Thyroid gland (tissue), 4 donors: ENCODE data around the gene EXOSC10. TPM values are rescaled to one million over a fixed set of nuclear protein-coding genes. Genes with fewer than 3 reads are reported as not detected.
A peak's percentile ranks its signal among the peaks of the same experiment; 100 is the strongest.

Source experiments
- DNase-seq, 2 donors: peaks; one replicate each; pipeline ENCODE4 v3.0.0-alpha.2; 2019
- H3K27ac ChIP-seq, 3 donors: fragments of 200-600 bp; sonication (generic); 1 replicate in 2 of 3; 2 replicates in 1 of 3; pipeline ENCODE4 v1.5.1; 2016 to 2019; ENCODE audit warnings: mild to moderate bottlenecking in 1 of 3, moderate library complexity in 1 of 3
- H3K27me3 ChIP-seq: fragments of 200-600 bp; sonication (generic); one replicate; pipeline ENCODE4 v1.5.1; 2019
- H3K36me3 ChIP-seq, 2 donors: fragments of 200-600 bp; sonication (generic); one replicate each; pipeline ENCODE4 v1.5.1; 2016 to 2019
- H3K4me1 ChIP-seq, 2 donors: fragments of 200-600 bp; sonication (generic); one replicate each; pipeline ENCODE4 v1.5.1; 2017 to 2019
- H3K4me3 ChIP-seq, 3 donors: fragments of 200-600 bp; sonication (generic); replicated peaks in 1 of 3; 1 replicate in 2 of 3; 2 replicates in 1 of 3; pipeline ENCODE4 v1.5.1; 2016; ENCODE audit warnings: mild to moderate bottlenecking in 1 of 3
- H3K9me3 ChIP-seq: fragments of 200-600 bp; sonication (generic); one replicate; pipeline ENCODE4 v1.5.1; 2017
- CTCF ChIP-seq, 6 experiments: fragments of 200-600 bp in 3 of 6; fragments of 450-650 bp in 3 of 6; sonication (generic) in 3 of 6; IDR thresholded peaks; one replicate each; pipeline ENCODE4 v1.5.1; 2016 to 2019; ENCODE audit warnings: antibody characterized with exemption in 6 of 6, mild to moderate bottlenecking in 2 of 6, inconsistent platforms in 1 of 6, moderate library complexity in 1 of 6
- POLR2A ChIP-seq, 2 donors: fragments of 450-650 bp; IDR thresholded peaks; one replicate each; pipeline ENCODE4 v1.6.1; 2017; ENCODE audit warnings: antibody characterized with exemption in 2 of 2, mild to moderate bottlenecking in 2 of 2, moderate library complexity in 1 of 2
- WGBS, 2 donors: methylation state at CpG; one replicate each; pipeline ENCODE4 v1.1.5; 2017; 5-methylcytosine and 5-hydroxymethylcytosine counted together
- intact Hi-C: fragments of 100-400 bp; cut with DNase I; formaldehyde crosslinking; loops from one replicate; pipeline ENCODE4 v1.15.1; 2023
- total RNA-seq, 4 donors: library from RNA; depleted of rRNA; stranded (reverse); fragments of >200 nt; gene quantifications; one replicate each; pipeline ENCODE4 v1.2.3, GENCODE V29; 2016

EXOSC10 gene
- total RNA-seq, 4 donors from 2014 or later, result 41.1 to 60.7 (median 51.6) TPM

GRCh38 chr1:11143907-11144306 is 44.2 kb upstream of the EXOSC10 start:
- 82 to 91% methylated on average over 2 of the region's 2 CpGs for WGBS, 2 donors
- H3K4me3 ChIP-seq, result no peak overlapping the region
- peak overlapping the region in 1 of 3 donors; percentile 26 for H3K27ac ChIP-seq
- H3K4me1 ChIP-seq, result no peaks in the 10 kb centered on the region
- TF ChIP-seq POLR2A (IDR thresholded peaks at IDR 0.05) (no peak), CTCF (IDR thresholded peaks at IDR 0.05) (no peak)
- DNase-seq, result no peak
- H3K9me3 ChIP-seq, result no peaks in the 10 kb centered on the region
- intact Hi-C loops, result no loop called here
- no peaks in the 10 kb centered on the region for H3K27me3 ChIP-seq
- peaks cover 10 to 34% of the 10 kb centered on the region in 2 donors for H3K36me3 ChIP-seq

- no peaks in the 10 kb centered on the region for H3K4me1 ChIP-seq
- DNase-seq, result no peak
- intact Hi-C loops, result no loop called here
- peak overlapping the region in 1 of 3 donors; percentile 26 for H3K27ac ChIP-seq
- H3K4me3 ChIP-seq, result no peak overlapping the region
- TF ChIP-seq CTCF (IDR thresholded peaks at IDR 0.05), result no peak
- no peak for TF ChIP-seq POLR2A (IDR thresholded peaks at IDR 0.05)
- no peaks in the 10 kb centered on the region for H3K27me3 ChIP-seq
- no peaks in the 10 kb centered on the region for H3K9me3 ChIP-seq
- 93 to 94% methylated on average over 5 of the region's 5 CpGs for WGBS, 2 donors
- H3K36me3 ChIP-seq, result peaks cover 14 to 39% of the 10 kb centered on the region in 2 donors
Measured at GRCh38 chr1:11143401-11143800, 43.7 kb upstream of the EXOSC10 start.

- Histone ChIP-seq H3K4me3 (no peak overlapping the region), H3K27me3 (no peaks in the 10 kb centered on the region), H3K27ac (peak overlapping the region in 1 of 3 donors; percentile 33), H3K4me1 (no peaks in the 10 kb centered on the region), H3K36me3 (peaks cover 17 to 42% of the 10 kb centered on the region in 2 donors), H3K9me3 (no peaks in the 10 kb centered on the region)
- intact Hi-C loops, result no loop called here
- TF ChIP-seq POLR2A (IDR thresholded peaks at IDR 0.05) (no peak), CTCF (IDR thresholded peaks at IDR 0.05) (no peak)
- 84 to 92% methylated on average over 4 of the region's 4 CpGs for WGBS, 2 donors
- DNase-seq, result no peak
Measured at GRCh38 chr1:11142618-11143391, 43.1 kb upstream of the EXOSC10 start.

- DNase-seq, result no peak
- no peak for TF ChIP-seq POLR2A (IDR thresholded peaks at IDR 0.05)
- no peak for TF ChIP-seq CTCF (IDR thresholded peaks at IDR 0.05)
- no peak overlapping the region for H3K27ac ChIP-seq
- WGBS, 2 donors, result 96% methylated on average over 3 of the region's 3 CpGs
- H3K4me3 ChIP-seq, result no peak overlapping the region
- no peaks in the 10 kb centered on the region for H3K9me3 ChIP-seq
- intact Hi-C loops, result no loop called here
- no peaks in the 10 kb centered on the region for H3K4me1 ChIP-seq
- H3K36me3 ChIP-seq, result peaks cover 26 to 42% of the 10 kb centered on the region in 2 donors
- no peaks in the 10 kb centered on the region for H3K27me3 ChIP-seq
Measured at GRCh38 chr1:11138952-11139351, 39.3 kb upstream of the EXOSC10 start.

GRCh38 chr1:11138029-11138428 is 38.4 kb upstream of the EXOSC10 start:
- Histone ChIP-seq H3K36me3 (peaks cover 33 to 42% of the 10 kb centered on the region in 2 donors), H3K27me3 (no peaks in the 10 kb centered on the region), H3K27ac (no peak overlapping the region), H3K9me3 (no peaks in the 10 kb centered on the region), H3K4me1 (no peaks in the 10 kb centered on the region), H3K4me3 (no peak overlapping the region)
- intact Hi-C loops, result no loop called here
- WGBS, 2 donors, result 100% methylated on average over 1 of the region's 1 CpG
- TF ChIP-seq CTCF (IDR thresholded peaks at IDR 0.05), result no peak
- no peak for TF ChIP-seq POLR2A (IDR thresholded peaks at IDR 0.05)
- no peak for DNase-seq
